ENCODE data around the gene PRSS53.

DNA sequence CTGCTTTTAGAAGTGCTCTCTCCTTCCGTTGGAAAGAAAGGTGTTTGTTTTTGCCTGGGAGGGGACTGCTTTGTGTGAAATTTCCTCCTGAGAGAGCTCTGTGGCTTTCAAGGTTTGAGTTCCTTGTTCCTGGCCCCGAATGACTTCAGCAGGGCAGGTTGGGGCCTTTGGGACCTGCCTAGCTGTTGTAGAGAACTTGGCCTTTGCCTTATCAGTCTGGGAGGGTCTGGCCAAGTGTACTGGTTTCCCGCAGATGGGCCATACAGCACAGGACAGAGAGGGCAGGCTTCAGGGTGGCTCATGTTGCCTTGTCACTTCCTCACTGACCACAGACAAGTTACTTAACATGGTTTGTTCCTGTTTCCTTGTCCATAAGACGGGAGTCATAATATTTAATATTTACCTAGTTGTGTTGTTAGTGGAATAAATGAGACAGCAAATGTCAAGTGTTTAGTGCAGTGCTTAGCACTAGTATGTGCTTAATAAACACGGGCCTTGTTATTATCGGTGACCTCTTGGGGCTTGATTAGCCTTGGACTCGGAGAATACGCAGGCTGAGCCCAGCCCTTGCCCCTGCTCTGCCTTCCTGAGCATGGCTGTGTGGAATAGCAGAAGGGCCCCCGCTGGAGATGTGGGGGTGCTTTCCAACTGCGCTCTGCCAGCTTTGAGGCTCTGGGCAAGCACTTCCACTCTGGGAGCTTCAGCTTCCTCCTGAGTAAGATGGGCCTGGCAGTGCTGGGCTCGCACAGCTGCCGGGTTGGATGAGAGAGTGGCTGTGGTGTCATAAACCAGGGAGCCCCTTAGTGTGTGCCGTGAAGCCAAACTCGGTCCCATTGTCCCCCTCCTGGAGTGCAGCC, 40.2 kb upstream of the PRSS53 start:
- TF ChIP-seq, protein P1, sequence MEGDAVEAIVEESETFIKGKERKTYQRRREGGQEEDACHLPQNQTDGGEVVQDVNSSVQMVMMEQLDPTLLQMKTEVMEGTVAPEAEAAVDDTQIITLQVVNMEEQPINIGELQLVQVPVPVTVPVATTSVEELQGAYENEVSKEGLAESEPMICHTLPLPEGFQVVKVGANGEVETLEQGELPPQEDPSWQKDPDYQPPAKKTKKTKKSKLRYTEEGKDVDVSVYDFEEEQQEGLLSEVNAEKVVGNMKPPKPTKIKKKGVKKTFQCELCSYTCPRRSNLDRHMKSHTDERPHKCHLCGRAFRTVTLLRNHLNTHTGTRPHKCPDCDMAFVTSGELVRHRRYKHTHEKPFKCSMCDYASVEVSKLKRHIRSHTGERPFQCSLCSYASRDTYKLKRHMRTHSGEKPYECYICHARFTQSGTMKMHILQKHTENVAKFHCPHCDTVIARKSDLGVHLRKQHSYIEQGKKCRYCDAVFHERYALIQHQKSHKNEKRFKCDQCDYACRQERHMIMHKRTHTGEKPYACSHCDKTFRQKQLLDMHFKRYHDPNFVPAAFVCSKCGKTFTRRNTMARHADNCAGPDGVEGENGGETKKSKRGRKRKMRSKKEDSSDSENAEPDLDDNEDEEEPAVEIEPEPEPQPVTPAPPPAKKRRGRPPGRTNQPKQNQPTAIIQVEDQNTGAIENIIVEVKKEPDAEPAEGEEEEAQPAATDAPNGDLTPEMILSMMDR (IDR thresholded peaks at IDR 0.05) = no peak
- TF ChIP-seq EP300 (IDR thresholded peaks at IDR 0.05) (no peak), POLR2A (IDR thresholded peaks at IDR 0.05) (no peak)
